ENCODE data around the gene ERBB2.
A peak's percentile ranks its signal among the peaks of the same experiment; 100 is the strongest.

ERBB2 gene

GRCh38 chr17:39666601-39667261, 33.1 kb upstream of the ERBB2 start:
- Histone ChIP-seq H3K36me3 (ENCODE audit: insufficient read depth, low read length) (no peaks in the 10 kb centered on the region), H3K27ac (ENCODE audit: low read depth, low read length) (no peak overlapping the region), H3K27me3 (ENCODE audit: insufficient read depth, low read length) (peaks cover 19% of the 10 kb centered on the region; the same call in 1 of the 2 replicates), H3K4me3 (ENCODE audit: low read depth, low read length) (no peak overlapping the region), H3K4me1 (ENCODE audit: control insufficient read depth, insufficient read depth, low read length, unreplicated experiment) (peaks cover 23% of the 10 kb centered on the region), H2AFZ (ENCODE audit: low read length, unreplicated experiment) (no peak overlapping the region), H3K79me2 (ENCODE audit: control insufficient read depth, insufficient read depth, low read length, unreplicated experiment) (no peaks in the 10 kb centered on the region)

GRCh38 chr17:39667262-39667944, 32.5 kb upstream of the ERBB2 start:
- H3K4me3 ChIP-seq (ENCODE audit: low read depth, low read length) = peak overlapping the region; percentile 65; the same call in 1 of the 2 replicates

GRCh38 chr17:39667945-39668924, 31.6 kb upstream of the ERBB2 start, which contains the start of gene PNMT:
Gene PNMT (plus strand): TSS chr17:39668453. CDS start chr17:39668476, 23 bp downstream.
- H3K27ac ChIP-seq (ENCODE audit: low read depth, low read length) = no peak within 1 kb of the TSS
- peak within 1 kb of the TSS; percentile 65 for H3K4me3 ChIP-seq (ENCODE audit: low read depth, low read length)
- H3K36me3 ChIP-seq (ENCODE audit: insufficient read depth, low read length) = no peaks in the 10 kb centered on the region
- H3K79me2 ChIP-seq (ENCODE audit: control insufficient read depth, insufficient read depth, low read length, unreplicated experiment) = no peaks in the 10 kb centered on the region
- peaks cover 19% of the 10 kb centered on the region; the same call in 1 of the 2 replicates for H3K27me3 ChIP-seq (ENCODE audit: insufficient read depth, low read length)
- peaks cover 23% of the 10 kb centered on the region for H3K4me1 ChIP-seq (ENCODE audit: control insufficient read depth, insufficient read depth, low read length, unreplicated experiment)
- H2AFZ ChIP-seq (ENCODE audit: low read length, unreplicated experiment) = no peak within 1 kb of the TSS

More at GRCh38 chr17:39667262-39667944, 32.5 kb upstream of the ERBB2 start:
- H3K79me2 ChIP-seq (ENCODE audit: control insufficient read depth, insufficient read depth, low read length, unreplicated experiment) = no peaks in the 10 kb centered on the region
- no peaks in the 10 kb centered on the region for H3K36me3 ChIP-seq (ENCODE audit: insufficient read depth, low read length)
- peaks cover 23% of the 10 kb centered on the region for H3K4me1 ChIP-seq (ENCODE audit: control insufficient read depth, insufficient read depth, low read length, unreplicated experiment)
- H3K27me3 ChIP-seq (ENCODE audit: insufficient read depth, low read length) = peaks cover 19% of the 10 kb centered on the region; the same call in 1 of the 2 replicates
- no peak overlapping the region for H3K27ac ChIP-seq (ENCODE audit: low read depth, low read length)
- no peak overlapping the region for H2AFZ ChIP-seq (ENCODE audit: low read length, unreplicated experiment)

- Histone ChIP-seq H2AFZ (ENCODE audit: low read length, unreplicated experiment) (no peak overlapping the region), H3K27me3 (ENCODE audit: insufficient read depth, low read length) (peaks cover 19% of the 10 kb centered on the region; the same call in 1 of the 2 replicates), H3K4me1 (ENCODE audit: control insufficient read depth, insufficient read depth, low read length, unreplicated experiment) (peaks cover 18% of the 10 kb centered on the region), H3K4me3 (ENCODE audit: low read depth, low read length) (no peak overlapping the region), H3K79me2 (ENCODE audit: control insufficient read depth, insufficient read depth, low read length, unreplicated experiment) (no peaks in the 10 kb centered on the region), H3K36me3 (ENCODE audit: insufficient read depth, low read length) (no peaks in the 10 kb centered on the region), H3K27ac (ENCODE audit: low read depth, low read length) (no peak overlapping the region)
Measured at GRCh38 chr17:39669897-39670735, 29.7 kb upstream of the ERBB2 start.

- no peak overlapping the region for H3K27ac ChIP-seq (ENCODE audit: low read depth, low read length)
- H3K4me1 ChIP-seq (ENCODE audit: control insufficient read depth, insufficient read depth, low read length, unreplicated experiment) = peaks cover 18% of the 10 kb centered on the region
- no peaks in the 10 kb centered on the region for H3K79me2 ChIP-seq (ENCODE audit: control insufficient read depth, insufficient read depth, low read length, unreplicated experiment)
- H3K36me3 ChIP-seq (ENCODE audit: insufficient read depth, low read length) = no peaks in the 10 kb centered on the region
- no peak overlapping the region for H2AFZ ChIP-seq (ENCODE audit: low read length, unreplicated experiment)
- peaks cover 19% of the 10 kb centered on the region; the same call in 1 of the 2 replicates for H3K27me3 ChIP-seq (ENCODE audit: insufficient read depth, low read length)
- H3K4me3 ChIP-seq (ENCODE audit: low read depth, low read length) = no peak overlapping the region
Measured at GRCh38 chr17:39670746-39671145, 29.1 kb upstream of the ERBB2 start.

- peaks cover 18% of the 10 kb centered on the region; the same call in 1 of the 2 replicates for H3K27me3 ChIP-seq (ENCODE audit: insufficient read depth, low read length)
- no peak overlapping the region for H3K4me3 ChIP-seq (ENCODE audit: low read depth, low read length)
- no peak overlapping the region for H2AFZ ChIP-seq (ENCODE audit: low read length, unreplicated experiment)
- H3K79me2 ChIP-seq (ENCODE audit: control insufficient read depth, insufficient read depth, low read length, unreplicated experiment) = no peaks in the 10 kb centered on the region
- peaks cover 12% of the 10 kb centered on the region for H3K4me1 ChIP-seq (ENCODE audit: control insufficient read depth, insufficient read depth, low read length, unreplicated experiment)
- no peak overlapping the region for H3K27ac ChIP-seq (ENCODE audit: low read depth, low read length)
- no peaks in the 10 kb centered on the region for H3K36me3 ChIP-seq (ENCODE audit: insufficient read depth, low read length)
Measured at GRCh38 chr17:39671651-39672521, 28.0 kb upstream of the ERBB2 start.

- Histone ChIP-seq H3K79me2 (ENCODE audit: control insufficient read depth, insufficient read depth, low read length, unreplicated experiment) (no peaks in the 10 kb centered on the region), H3K4me1 (ENCODE audit: control insufficient read depth, insufficient read depth, low read length, unreplicated experiment) (peaks cover 4% of the 10 kb centered on the region), H2AFZ (ENCODE audit: low read length, unreplicated experiment) (no peak overlapping the region), H3K4me3 (ENCODE audit: low read depth, low read length) (no peak overlapping the region), H3K36me3 (ENCODE audit: insufficient read depth, low read length) (no peaks in the 10 kb centered on the region), H3K27ac (ENCODE audit: low read depth, low read length) (no peak overlapping the region), H3K27me3 (ENCODE audit: insufficient read depth, low read length) (peaks cover 9% of the 10 kb centered on the region; the same call in 1 of the 2 replicates)
Measured at GRCh38 chr17:39672522-39673334, 27.1 kb upstream of the ERBB2 start.

- H2AFZ ChIP-seq (ENCODE audit: low read length, unreplicated experiment) = no peak overlapping the region
- H3K79me2 ChIP-seq (ENCODE audit: control insufficient read depth, insufficient read depth, low read length, unreplicated experiment) = no peaks in the 10 kb centered on the region
- no peak overlapping the region for H3K27ac ChIP-seq (ENCODE audit: low read depth, low read length)
- no peaks in the 10 kb centered on the region for H3K4me1 ChIP-seq (ENCODE audit: control insufficient read depth, insufficient read depth, low read length, unreplicated experiment)
- H3K36me3 ChIP-seq (ENCODE audit: insufficient read depth, low read length) = no peaks in the 10 kb centered on the region
- peaks cover 8% of the 10 kb centered on the region; the same call in 1 of the 2 replicates for H3K27me3 ChIP-seq (ENCODE audit: insufficient read depth, low read length)
- H3K4me3 ChIP-seq (ENCODE audit: low read depth, low read length) = no peak overlapping the region
Measured at GRCh38 chr17:39673335-39674081, 26.4 kb upstream of the ERBB2 start.

All from ACC112 (cell line).